TTC549 (cell line): ENCODE results near the gene EP400.

ENCODE experiments used
- FAIRE-seq: peaks from 2 replicates; lab custom pipeline; 2012; peaks lifted over from hg19 to GRCh38; lab: Jason Lieb, UNC

EP400 gene

DNA sequence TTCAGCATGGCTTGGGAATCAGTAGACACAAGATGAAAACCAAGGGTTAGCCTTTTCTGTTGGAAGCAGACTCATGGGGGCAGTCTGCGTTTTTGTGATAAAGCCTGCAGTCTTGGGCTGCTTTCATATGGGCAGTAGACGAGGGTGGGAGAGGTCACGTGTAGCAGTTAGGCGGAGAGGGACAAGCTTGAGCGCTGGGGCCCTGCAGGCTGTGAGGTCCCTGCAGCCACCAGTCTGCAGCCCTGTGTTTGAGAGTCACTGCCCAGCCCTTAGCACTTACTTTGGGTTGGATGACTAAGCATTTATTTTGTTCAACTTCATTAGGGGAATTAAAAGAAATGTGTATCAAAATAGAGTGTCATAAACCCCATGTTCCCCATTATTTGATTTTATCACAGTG, 37.2 kb downstream of the EP400 start:
- no peak for FAIRE-seq

DNA sequence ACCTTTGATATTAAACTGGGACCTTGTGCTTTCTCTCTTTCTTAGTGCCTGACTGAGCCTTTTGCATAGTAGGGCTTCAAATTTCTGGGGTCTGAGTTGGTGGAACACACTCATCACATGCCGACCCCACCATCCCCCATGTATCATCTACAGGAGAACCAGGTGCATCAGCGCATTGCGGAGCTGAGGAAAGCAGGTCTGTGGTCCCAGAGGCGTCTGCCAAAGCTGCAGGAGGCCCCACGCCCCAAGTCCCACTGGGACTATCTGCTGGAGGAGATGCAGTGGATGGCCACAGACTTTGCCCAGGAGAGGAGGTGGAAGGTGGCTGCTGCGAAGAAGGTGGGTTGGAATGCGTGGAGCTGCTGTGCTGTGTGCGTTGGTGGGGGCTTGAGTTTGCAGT, 37.8 kb downstream of the EP400 start:
- no peak for FAIRE-seq

DNA sequence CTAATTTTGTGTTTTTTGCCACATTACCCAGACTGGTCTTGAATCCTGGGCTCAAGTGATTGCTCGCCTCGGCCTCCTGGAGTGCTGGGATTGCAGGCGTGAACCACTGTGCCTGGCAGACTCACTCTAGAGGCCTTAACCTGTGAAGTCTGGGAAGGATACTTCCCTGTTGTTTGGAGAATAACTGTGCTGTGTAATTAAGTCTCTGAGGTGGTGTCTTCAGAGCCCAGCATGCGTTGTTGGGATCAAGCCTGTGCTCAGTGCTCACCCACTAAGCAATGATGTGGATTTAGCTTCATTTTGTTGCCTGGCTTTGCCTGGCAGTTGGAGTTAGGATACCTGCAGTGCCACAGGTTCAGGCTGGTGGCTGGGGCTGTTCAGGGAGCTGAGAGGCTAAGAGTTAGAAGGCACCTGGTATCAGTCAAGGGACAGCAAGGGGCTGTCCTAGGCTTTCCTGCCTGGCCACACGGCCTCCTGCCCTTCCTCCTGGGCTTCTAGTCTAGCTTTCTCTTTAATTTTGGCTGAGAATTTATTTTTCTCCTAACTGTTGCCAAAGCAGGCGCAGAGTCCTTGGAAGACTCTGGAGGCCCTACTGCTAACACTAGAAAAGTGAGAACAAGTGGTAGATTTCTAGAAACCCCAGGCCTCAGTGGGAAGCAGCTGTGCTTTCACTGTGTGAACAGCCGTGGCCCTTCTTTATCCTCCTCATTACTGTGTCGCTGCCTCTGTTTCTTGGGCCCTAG, 38.5 kb downstream of the EP400 start:
- no peak for FAIRE-seq

DNA sequence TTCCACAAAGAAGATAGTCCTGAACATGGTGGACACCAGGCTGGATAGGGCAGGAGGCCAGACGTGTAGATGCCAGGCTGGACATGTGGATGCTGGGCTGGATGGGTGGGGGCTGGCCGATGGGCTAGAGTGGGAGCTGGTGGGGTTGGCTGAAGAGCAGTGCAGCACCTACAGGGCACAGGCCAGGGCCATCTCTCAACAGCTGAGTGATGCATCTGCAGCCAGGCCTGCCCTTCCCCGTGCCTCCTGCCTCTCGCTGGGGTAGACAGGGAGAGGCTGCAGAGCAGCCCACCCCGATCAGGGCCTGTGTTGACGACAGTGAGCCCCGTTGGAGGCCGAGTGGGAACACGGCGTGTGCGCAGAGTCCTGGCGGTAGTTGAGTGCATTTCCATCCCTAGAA, 39.3 kb downstream of the EP400 start:
- no peak for FAIRE-seq

DNA sequence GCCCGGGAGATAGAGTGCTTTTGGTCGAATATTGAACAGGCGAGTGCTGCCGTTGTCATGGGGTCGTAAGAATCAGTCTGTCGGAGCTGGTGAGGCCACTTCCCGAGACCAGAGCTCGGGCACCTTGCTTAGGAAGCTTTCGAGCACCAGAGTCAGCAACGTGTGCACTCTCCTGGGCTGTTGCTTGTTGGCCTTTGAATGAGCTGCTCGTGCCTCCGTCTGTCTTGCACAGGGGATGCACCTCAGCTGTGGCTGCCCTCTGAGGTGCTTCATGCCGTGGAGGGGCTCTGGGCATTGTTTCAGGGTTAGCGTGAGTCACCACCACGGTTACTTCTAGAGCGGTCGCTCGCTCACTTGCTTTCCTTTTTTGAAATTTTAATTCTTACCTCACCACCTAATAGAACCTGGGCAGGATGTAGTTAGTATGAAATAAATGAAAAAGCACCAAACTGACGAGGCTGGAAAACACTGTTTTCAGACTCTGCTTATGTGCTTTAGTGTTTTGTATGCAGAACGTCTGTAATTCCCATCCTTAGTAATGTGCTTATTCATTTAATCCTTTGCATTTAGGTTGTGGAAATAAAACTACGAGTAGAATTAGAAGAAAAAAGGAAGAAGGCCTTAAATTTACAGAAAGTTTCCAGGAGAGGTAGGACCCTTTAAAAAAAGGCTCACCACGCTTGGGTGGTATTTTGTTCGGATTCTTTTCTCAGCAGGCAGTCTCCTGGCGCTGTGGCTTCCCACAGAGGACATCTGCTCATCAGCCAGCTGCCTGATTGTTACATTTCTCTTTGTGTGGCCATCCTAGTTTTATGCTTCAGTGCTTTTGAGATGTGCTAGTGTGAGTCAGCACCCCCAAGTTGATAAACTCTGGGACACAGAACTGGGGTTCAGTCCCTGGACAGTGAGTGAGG, 40.6 kb downstream of the EP400 start:
- no peak for FAIRE-seq

DNA sequence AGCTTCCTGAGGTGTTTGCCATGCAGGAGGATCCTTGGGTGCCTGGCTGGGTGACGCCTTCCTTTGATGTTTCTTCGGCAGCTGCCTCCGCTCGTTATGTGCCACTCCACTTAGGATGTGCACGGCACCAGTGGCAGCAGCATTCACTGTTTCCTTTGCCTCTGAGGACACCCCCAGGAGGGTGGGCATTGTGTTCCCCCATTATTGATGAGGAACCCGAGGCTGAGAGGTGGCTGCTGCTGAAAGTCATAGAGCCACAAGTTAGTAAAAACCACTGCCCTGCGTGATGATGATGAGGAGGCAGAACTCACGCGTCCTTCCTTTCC, 41.2 kb downstream of the EP400 start:
- FAIRE-seq = no peak

DNA sequence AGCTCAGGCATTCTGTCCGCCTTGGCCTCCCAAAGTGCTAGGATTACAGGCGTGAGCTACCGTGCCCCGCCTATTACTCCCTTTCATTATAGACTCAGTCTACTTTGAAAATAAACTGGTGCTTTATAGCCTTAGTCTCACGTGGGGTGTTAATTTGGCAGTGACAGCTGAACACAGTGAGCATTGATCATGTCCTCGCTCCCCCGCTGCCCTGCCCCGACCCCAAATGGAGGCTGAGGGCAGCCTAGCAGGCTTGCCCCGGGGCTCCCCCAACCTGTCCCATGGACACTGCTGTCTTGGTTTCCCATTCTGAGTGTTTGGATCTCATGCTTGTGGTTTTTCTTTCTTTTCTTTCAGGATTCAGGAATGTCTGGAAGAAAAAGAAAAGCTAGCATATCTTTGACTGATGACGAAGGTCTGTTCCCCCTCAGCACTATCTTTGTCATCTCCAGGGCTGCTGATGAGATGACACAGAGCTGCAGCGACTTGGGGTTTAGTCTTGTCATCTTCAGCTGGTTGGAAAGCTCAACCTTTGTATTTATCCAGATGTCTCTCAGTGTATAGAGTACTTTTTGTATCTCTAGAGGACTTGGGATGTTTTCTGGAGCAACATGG, 42.2 kb downstream of the EP400 start:
- no peak for FAIRE-seq

DNA sequence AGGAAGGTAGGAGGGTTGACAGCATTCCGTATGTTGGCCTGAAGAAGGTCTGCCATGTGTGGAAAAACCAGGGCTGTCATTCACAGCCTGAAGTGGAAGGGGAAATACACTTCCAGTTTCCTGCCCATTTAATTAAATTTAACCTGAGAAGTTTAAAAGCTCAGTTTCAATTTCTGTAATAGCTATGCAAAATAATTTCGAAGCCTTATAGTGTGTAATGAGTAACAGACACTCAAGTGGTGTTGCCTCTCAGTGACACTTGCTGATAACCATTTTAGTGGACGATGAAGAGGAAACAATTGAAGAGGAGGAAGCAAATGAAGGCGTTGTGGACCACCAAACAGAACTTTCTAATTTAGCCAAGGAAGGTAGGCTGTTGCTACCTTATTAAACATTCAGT, 44.8 kb downstream of the EP400 start:
- no peak for FAIRE-seq

DNA sequence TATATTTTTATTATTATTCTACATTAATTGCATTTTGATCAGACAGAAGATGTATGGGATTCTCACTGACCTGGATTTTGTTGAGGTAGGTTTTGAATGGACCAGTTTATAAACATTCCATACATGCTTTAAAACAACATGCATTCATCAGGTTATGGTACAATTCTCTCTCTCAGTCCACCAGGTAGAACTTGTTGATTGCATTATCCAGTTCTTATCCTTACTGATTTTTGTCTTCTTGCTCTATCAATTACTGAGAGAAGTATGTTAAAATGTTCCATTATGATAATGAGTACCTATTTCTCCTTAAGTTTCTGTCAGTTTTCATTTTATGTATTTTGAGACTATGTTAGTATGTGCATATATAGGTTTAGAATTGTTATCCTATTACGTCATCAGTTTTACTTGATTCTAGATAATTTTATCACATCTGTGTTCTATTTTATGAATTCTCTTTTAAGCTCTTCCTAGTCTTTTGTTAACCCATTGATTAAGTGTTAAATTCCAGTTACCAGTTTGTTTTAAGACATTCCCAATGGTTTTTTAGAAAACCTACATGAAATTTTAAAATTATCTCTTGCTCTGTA, 50.6 kb downstream of the EP400 start:
- no peak for FAIRE-seq

DNA sequence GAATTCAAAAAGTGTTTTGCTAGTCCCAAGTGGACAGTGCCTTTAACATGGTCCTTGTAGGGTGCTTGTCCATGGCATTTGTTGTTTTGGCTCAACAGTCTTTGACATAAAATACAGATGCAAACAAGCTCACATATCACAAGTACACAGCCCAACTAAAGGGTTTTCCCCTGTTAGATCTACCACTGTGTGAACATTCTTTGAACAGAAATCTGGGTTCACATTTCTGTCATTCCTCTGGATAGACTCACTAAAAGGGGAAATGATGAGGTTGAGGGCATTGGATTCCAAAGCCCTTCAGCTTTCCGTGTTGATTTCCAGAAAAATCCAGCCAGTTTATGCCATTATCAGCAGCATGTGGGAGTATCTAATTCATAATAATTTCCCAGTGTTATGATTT, 54.1 kb downstream of the EP400 start:
- no peak for FAIRE-seq

DNA sequence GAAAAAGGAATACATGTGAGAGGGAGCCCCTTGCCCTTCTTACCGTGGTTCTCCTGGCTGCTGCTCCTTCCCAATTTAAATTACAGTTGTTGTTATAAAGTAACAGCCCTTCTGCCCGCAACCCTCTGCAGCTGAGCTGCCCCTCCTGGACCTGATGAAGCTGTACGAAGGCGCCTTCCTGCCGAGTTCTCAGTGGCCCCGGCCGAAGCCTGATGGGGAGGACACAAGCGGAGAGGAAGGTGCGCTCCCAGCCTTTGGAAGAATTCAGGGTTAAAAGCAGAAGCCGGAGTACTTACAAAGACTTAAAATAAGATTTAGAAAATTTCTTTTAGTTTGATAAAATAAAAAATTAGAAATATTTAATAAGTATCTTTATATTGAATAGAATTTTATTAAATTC, 55.2 kb downstream of the EP400 start:
- FAIRE-seq = no peak

DNA sequence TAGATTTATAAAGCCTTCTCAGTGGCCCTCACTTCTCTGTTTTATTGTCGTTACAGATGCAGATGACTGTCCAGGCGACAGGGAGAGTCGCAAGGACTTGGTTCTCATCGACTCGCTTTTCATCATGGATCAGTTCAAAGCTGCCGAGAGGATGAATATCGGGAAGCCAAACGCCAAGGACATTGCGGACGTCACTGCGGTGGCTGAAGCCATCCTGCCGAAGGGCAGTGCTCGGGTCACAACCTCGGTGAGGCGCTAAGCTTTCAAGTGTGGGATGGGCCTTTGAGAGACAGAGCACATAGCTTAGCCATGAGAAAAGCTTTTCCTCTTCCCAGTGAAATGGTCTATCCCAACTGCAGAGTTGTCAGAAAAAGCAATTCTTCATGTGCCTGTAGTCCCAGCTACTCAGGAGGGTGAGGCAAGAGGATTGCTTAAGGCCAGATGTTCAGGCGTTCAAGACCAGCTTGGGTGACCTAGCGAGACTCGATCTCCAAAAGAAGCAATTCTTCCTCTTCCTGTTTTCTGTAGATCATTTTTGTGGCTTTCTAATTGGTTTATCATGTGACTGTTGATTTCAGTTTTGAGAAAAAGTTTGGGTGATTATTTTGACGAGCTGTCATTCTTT, 56.4 kb downstream of the EP400 start:
- no peak for FAIRE-seq

DNA sequence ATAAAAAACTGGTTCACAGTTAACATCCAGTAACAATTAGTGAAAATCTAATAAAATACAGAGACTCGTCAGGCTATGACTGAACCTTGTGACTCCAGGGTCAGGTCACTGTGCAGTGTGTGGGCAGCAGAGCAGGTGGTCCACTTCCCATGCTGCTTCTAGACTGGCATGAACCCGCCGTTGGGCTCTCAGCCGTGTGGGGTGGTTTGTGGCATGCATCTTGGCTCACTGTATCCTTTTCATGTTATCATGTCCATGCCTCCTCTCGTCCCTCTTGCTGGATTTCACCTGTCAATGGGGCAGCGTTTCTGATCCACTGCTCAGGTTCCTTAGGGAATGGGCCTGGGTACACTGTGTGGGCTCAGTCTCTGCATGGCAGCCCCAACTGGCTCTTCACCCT, 57.3 kb downstream of the EP400 start:
- FAIRE-seq = no peak

DNA sequence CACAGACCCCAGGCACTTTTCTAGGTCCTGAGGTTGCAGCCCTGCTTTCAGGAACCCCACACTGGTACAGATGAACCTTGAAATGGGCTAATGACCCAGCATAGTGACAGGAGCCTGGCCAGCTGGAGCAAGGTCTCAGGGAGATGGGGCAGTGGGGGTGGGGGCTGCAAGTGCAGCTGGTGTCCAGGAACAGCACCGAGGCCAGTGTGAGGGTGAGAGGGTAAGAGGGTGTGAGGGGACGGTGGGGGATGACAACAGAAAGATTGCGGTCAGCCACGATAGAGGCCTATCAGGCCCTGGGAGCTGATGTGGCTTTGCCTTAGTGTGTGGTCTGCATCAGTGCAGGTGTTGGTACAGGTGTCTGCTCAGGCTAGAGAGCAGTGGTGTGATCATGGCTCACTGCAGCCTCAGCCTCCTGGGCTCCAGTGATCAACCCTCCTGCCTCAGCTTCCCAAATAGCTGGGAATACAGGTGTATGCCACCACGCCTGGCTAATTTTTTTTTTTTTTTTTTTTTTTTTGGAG, 59.7 kb downstream of the EP400 start:
- FAIRE-seq = no peak

DNA sequence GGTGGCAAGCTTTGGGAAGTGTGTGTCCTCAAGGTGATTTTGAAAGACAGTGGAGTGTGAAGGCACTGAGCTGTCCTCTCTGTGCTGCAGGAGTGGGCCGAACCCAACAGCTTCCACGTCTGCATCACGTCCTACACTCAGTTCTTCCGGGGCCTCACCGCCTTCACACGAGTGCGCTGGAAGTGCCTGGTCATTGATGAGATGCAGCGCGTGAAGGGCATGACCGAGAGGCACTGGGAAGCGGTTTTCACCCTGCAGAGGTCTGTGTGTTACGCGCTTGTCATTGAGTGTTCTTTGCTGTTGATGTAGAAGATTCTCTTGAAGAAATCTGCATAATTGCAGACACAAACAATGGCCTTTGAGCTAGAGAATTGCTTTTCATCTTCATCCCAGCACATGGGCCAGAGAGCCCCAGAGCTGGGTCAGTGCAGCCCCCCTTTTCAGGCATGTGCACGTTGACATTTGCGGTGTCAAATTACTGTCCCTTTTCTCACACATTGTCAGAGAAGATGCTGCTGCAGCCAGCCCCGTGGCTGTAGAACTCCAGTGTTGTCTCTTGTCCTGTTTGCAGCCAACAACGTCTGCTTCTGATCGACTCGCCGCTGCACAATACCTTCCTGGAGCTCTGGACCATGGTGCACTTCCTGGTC, 63.3 kb downstream of the EP400 start:
- no peak for FAIRE-seq

DNA sequence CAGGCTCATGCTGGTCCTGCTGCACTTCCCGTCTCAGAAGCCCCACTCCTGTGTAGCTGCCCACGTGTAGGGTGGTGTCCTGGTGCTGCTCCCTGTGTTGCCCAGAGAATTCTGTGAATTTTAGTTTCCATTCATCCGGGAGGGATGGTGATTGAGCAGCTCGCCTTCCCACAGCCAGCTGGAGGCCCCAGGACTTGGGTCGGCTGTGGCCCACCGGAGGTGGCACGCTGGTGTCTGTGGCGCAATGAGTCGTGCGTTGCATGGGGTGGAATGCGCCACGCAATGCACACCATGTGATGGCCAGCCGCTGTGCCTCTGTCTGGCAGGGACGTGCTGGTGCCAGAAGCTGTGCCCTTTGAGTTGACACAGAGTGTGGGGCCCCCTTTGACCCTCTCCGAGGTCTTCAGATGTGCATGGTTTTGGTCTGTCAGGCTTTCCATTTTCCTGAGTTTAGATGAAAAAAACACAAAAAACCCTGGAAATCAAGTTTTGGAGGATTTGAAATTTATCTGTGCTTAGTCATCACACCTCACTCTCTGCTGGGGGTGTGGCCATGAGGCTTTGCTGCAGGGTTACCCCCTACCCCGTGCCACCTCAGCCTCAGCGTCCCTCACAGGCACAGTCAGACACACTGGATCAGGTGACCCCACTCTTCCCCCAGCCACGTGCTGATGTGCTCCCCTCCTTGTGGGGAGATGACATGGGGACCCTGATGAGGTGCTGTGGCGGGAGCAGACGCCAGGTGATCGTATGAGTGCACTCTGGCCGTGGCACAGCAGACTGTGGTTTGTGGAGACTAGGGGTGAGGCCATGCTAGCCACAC, 64.6 kb downstream of the EP400 start:
- no peak for FAIRE-seq

DNA sequence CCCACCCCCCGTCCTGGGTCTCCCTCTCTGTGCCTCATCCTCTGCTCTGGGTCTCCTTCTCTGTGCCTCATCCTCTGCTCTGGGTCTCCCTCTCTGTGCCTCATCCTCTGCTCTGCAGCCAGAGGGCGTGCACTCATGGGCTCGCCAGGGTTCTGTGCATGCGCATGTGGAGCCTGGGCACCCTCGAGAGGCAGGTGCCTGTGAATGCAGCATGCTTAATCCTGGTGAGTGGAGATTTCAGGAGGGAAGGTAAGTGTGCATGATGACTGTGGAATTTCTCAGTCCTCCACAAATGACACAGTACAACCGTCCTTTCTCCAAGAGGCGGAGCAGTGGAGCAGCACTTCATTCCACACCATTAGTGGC, 65.2 kb downstream of the EP400 start:
- FAIRE-seq = no peak

DNA sequence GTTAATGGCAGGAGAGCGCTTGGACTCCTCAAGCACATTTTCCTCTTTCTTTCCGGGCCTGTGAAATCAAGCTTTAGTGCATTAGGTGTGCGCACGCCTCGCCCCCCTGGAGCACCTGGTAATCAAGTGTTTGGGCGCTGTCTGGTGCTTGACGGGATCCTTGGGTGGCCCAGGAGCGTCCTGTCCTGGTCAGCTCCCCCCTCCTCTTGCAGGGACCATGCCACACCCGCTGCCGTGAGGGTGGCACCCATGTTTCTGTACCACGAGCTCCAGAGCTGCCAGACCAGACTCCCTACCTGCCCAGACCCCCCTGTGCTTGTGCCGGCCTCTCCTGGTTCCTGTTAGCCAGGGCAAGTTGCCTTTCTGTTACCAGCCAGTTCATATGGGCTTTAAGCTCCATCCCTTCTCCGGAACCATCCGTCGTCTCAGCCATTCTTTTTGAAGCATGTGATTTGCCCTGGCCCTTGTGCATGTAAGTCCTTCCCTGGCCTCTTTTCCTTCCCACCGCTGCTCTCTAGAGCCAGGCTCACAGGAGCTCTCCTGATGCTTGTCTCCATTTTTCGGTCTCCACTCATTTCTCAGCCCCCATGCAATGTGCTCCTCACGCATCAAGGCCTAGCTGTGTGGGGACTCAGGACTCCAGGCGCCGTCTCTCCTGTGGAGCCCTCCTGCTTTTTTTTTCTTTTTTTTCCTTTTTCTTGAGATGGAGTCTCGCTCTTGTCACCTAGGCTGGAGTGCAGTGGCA, 66.1 kb downstream of the EP400 start:
- FAIRE-seq = no peak

DNA sequence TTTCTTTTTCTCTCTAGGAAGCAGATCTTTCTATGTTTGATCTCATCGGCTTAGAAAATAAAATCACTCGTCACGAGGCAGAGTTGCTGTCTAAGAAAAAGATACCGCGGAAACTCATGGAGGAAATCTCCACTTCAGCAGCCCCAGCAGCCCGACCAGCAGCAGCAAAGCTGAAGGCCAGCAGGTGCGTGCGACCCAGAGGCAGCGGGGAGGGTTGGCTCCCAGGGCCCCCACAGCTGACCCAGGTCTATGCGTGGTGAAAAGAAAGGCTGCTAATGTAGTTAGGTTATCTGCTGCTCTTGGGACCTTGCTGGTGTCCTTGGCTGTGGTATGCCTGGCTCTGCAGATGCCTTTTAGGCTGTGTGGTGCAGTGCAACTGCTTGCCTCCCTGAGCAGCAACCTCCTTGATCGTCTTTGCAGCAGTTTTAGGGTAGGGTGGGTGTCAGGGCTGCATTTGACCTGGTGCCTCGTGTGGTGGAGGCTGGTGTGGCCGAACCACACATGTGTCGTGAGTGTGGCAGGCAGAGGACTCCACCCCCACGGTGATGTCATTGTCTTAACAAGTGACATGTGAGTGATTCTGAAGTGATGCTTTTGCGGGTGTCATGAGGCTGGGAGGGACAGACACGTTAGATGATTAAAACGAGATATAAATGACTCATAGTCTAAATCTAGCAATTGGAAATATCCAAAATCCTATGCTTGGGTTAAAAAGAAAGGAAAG, 68.6 kb downstream of the EP400 start:
- no peak for FAIRE-seq

DNA sequence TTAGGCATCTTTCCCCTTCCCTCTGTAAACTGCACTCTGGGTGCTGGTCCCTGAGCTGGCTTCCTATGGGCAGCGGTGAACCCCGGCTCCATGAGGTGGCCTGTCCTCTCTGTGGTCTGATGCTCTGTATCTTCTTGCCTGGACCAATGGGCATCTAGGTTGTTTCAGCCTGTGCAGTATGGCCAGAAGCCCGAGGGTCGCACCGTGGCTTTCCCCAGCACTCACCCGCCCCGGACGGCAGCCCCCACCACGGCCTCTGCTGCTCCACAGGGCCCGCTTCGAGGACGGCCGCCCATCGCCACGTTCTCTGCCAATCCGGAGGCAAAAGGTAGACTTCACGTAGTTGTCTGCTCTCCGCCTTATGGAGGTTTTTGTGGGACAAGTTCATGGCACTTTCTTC, 70.1 kb downstream of the EP400 start:
- no peak for FAIRE-seq
